B cell (primary cell): ENCODE data around the gene COX6B1. TPM values are rescaled to one million over a fixed set of nuclear protein-coding genes. Genes with fewer than 3 reads are reported as not detected.

Experiments
- ATAC-seq: fragments of 200-7000 bp; cut with Tn5 transposase; one replicate; pipeline ENCODE4 v1.10.0; 2021; ENCODE audit warnings: low read depth, mild to moderate bottlenecking, moderate number of reproducible peaks, moderate library complexity
- CTCF ChIA-PET: fragments of 350-600 bp; sonication (Branson Sonifier 250); formaldehyde crosslinking; loops from one replicate; lab custom pipeline; 2021; ENCODE audit warnings: antibody characterized with exemption, inconsistent platforms; lab: Charles Lee
- POLR2A ChIA-PET: fragments of 350-600 bp; sonication (Branson Sonifier 250); formaldehyde crosslinking; loops from one replicate; lab custom pipeline; 2021; ENCODE audit warnings: antibody characterized with exemption; lab: Charles Lee
- DNase-seq: peaks from one replicate; pipeline ENCODE4 v3.0.0; 2013
- H2AFZ ChIP-seq: 2 replicates; pipeline ENCODE4 v1.6.1; 2012; ENCODE audit warnings: mild to moderate bottlenecking, low read depth, low read length; ENCODE audit not compliant: insufficient read depth, poor library complexity, severe bottlenecking
- H3K27ac ChIP-seq, 2 donors: 1 replicate in 1 of 2; 2 replicates in 1 of 2; pipeline ENCODE4 v1.5.1; 2012 to 2013; ENCODE audit warnings: low read length in 2 of 2, mild to moderate bottlenecking in 2 of 2, moderate library complexity in 1 of 2
- H3K27me3 ChIP-seq, 4 experiments: fragments of 200-600 bp in 1 of 4; sonication (generic) in 1 of 4; replicated peaks in 1 of 4; 1 replicate in 2 of 4; 2 replicates in 2 of 4; pipeline versions ENCODE4 v1.6.1 to v1.7.0; 2013 to 2016; ENCODE audit warnings: low read length in 3 of 4, mild to moderate bottlenecking in 2 of 4, mixed read lengths in 1 of 4, moderate library complexity in 1 of 4; ENCODE audit not compliant: insufficient read depth in 4 of 4, control insufficient read depth in 3 of 4; ENCODE audit errors: control extremely low read depth in 1 of 4
- H3K36me3 ChIP-seq, 2 experiments: replicated peaks in 1 of 2; 1 replicate in 1 of 2; 2 replicates in 1 of 2; pipeline versions ENCODE4 v1.6.1 to v1.7.1; 2013; ENCODE audit warnings: low read length in 1 of 2; ENCODE audit not compliant: insufficient read depth in 2 of 2, control insufficient read depth in 1 of 2; ENCODE audit errors: control extremely low read depth in 1 of 2, extremely low read depth in 1 of 2
- H3K4me1 ChIP-seq, 2 donors: fragments of 200-600 bp in 1 of 2; sonication (generic) in 1 of 2; 1 replicate in 1 of 2; 2 replicates in 1 of 2; pipeline versions ENCODE4 v1.5.1 to v1.6.1; 2013 to 2017; ENCODE audit warnings: low read length in 2 of 2; ENCODE audit not compliant: control insufficient read depth in 2 of 2, insufficient read depth in 2 of 2
- H3K4me2 ChIP-seq: replicated peaks from 2 replicates; pipeline ENCODE3; 2012; ENCODE audit warnings: mild to moderate bottlenecking, low read depth, low read length; ENCODE audit not compliant: poor library complexity, severe bottlenecking
- H3K4me3 ChIP-seq, 5 experiments: fragments of 200-600 bp in 1 of 5; sonication (generic) in 1 of 5; 1 replicate in 3 of 5; 2 replicates in 2 of 5; pipeline versions ENCODE4 v1.5.1 to v1.7.0; 2011 to 2016; ENCODE audit warnings: low read length in 4 of 5, mild to moderate bottlenecking in 4 of 5, low read depth in 2 of 5, control low read depth in 1 of 5, moderate library complexity in 1 of 5; ENCODE audit not compliant: insufficient read depth in 1 of 5; ENCODE audit errors: control extremely low read depth in 1 of 5, extremely low read depth in 1 of 5
- H3K79me2 ChIP-seq: fragments of 200-600 bp; sonication (generic); one replicate; pipeline ENCODE4 v1.6.0; 2016; ENCODE audit warnings: low read length; ENCODE audit not compliant: control insufficient read depth, insufficient read depth
- H3K9ac ChIP-seq: fragments of 200-600 bp; sonication (generic); 2 replicates; pipeline ENCODE4 v1.6.1; 2017; ENCODE audit warnings: mild to moderate bottlenecking, low read length, moderate library complexity
- H3K9me3 ChIP-seq, 3 donors: one replicate each; pipeline versions ENCODE4 v1.6.1 to v1.7.1; 2013; ENCODE audit warnings: low read length in 2 of 3; ENCODE audit not compliant: control insufficient read depth in 2 of 3, insufficient read depth in 1 of 3; ENCODE audit errors: control extremely low read depth in 1 of 3
- H4K20me1 ChIP-seq: 2 replicates; pipeline ENCODE4 v1.6.0; 2012; ENCODE audit warnings: mild to moderate bottlenecking, low read length; ENCODE audit not compliant: insufficient read depth, control insufficient read depth, poor library complexity, severe bottlenecking
- H3K27ac Mint-ChIP-seq: one replicate; pipeline ENCODE4 v1.8.0; 2021; ENCODE audit warnings: mixed read lengths
- H3K27me3 Mint-ChIP-seq: one replicate; pipeline ENCODE4 v1.8.0; 2021; ENCODE audit warnings: mixed read lengths
- H3K4me1 Mint-ChIP-seq: one replicate; pipeline ENCODE4 v1.8.0; 2021; ENCODE audit warnings: mixed read lengths
- H3K4me3 Mint-ChIP-seq: one replicate; pipeline ENCODE4 v1.8.0; 2021; ENCODE audit warnings: mixed read lengths
- H3K9me3 Mint-ChIP-seq: one replicate; pipeline ENCODE4 v1.8.0; 2022; ENCODE audit warnings: mixed read lengths; ENCODE audit not compliant: insufficient read depth
- EZH2 ChIP-seq: IDR thresholded peaks from 2 replicates; pipeline ENCODE4 v1.6.1; 2012; ENCODE audit warnings: borderline replicate concordance, low read depth, mild to moderate bottlenecking, moderate library complexity, low read length; ENCODE audit not compliant: insufficient read depth, poor library complexity, severe bottlenecking
- WGBS: methylation state at CpG from one replicate; pipeline ENCODE4 v1.1.5; 2013; ENCODE audit warnings: missing lambda C conversion rate; ENCODE audit not compliant: insufficient coverage; 5-methylcytosine and 5-hydroxymethylcytosine counted together
- intact Hi-C: fragments of 100-400 bp; cut with micrococcal nuclease; formaldehyde crosslinking; loops from one replicate; pipeline ENCODE4 v1.10.0; 2022
- polyA plus RNA-seq: library from polyadenylated mRNA; depleted of rRNA; stranded (reverse); fragments of >200 nt; gene quantifications from 2 replicates; pipeline ENCODE4 v1.2.3, GENCODE V29; 2012
- total RNA-seq, 2 donors: library from RNA; stranded (reverse); fragments of 120-200 nt in 1 of 2; gene quantifications; 1 replicate in 1 of 2; 2 replicates in 1 of 2; pipeline versions ENCODE4 v1.2.3 to v1.2.4, GENCODE V29; 2013 to 2022
- TF ChIP-seq, protein P1 (sequence below): fragments of 200-600 bp; IDR thresholded peaks from one replicate; pipeline ENCODE4 v1.8.0; 2022; ENCODE audit warnings: antibody characterized with exemption, mild to moderate bottlenecking

COX6B1 gene
- total and polyA plus RNA-seq, 2 donors (not counting 1 experiment from before 2014, with no cell fraction given): 215 to 387 TPM

DNA sequence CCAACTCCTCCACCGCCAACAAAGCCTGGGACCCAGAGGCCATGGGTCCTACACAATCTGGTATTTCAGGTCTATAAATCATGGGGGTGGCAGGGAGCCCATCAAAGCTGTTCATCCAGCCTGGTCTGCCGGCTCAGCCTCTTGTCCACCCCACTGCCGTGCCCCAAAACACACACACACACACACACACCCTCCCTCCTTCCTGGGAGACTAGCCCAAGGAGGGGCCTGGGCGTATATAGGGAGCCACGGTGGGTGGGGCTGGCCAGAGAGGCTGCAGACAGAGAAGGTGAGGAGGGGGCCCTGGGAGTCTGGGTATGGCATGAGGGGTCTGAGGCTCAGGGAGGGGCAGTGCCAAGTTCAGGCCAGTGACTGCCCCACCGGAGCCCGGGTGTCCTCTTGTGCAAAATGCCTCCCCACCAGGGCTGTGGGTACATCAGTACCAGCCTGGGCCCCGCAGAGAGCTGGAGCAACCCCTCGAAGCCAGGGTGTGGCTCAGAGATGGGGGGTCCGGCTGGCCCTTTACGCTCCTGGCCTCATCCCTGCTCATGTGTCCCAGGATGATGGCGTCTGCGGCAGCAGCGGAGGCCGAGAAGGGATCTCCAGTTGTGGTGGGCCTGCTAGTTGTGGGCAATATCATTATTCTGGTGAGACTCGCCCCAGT lies 18.3 kb downstream of the COX6B1 start, which contains the start of gene UPK1A:
Gene UPK1A (plus strand): TSS at position 267 of the 663 bp plus-strand sequence. CDS start 296 bp downstream, at position 563.
- no peaks in the 10 kb centered on the region for H3K4me1 ChIP-seq

GRCh38 chr19:35669566-35669965 lies 21.4 kb downstream of the COX6B1 start:
- Mint-ChIP-seq H3K27me3 (peaks cover 26% of the 10 kb centered on the region), H3K27ac (no peak overlapping the region), H3K9me3 (no peaks in the 10 kb centered on the region), H3K4me3 (no peak overlapping the region), H3K4me1 (peaks cover 7% of the 10 kb centered on the region)
- Histone ChIP-seq H3K4me2 (no peak overlapping the region), H3K4me1 (peaks cover 8 to 9% of the 10 kb centered on the region in 2 donors), H3K4me3 (no peak overlapping the region), H3K9me3 (peaks cover 0 to 11% (median 0%) of the 10 kb centered on the region in 3 donors), H3K27ac (no peak overlapping the region), H2AFZ (no peak overlapping the region), H3K9ac (no peak overlapping the region), H4K20me1 (no peaks in the 10 kb centered on the region), H3K79me2 (no peaks in the 10 kb centered on the region), H3K27me3 (peaks cover 0 to 34% (median 13%) of the 10 kb centered on the region in 4 experiments), H3K36me3 (peaks cover 0 to 9% of the 10 kb centered on the region in 2 experiments)
- ChIA-PET POLR2A (no interaction called here), CTCF (no interaction called here)
- no peak for ATAC-seq
- no peak for TF ChIP-seq EZH2
- TF ChIP-seq, protein P1, sequence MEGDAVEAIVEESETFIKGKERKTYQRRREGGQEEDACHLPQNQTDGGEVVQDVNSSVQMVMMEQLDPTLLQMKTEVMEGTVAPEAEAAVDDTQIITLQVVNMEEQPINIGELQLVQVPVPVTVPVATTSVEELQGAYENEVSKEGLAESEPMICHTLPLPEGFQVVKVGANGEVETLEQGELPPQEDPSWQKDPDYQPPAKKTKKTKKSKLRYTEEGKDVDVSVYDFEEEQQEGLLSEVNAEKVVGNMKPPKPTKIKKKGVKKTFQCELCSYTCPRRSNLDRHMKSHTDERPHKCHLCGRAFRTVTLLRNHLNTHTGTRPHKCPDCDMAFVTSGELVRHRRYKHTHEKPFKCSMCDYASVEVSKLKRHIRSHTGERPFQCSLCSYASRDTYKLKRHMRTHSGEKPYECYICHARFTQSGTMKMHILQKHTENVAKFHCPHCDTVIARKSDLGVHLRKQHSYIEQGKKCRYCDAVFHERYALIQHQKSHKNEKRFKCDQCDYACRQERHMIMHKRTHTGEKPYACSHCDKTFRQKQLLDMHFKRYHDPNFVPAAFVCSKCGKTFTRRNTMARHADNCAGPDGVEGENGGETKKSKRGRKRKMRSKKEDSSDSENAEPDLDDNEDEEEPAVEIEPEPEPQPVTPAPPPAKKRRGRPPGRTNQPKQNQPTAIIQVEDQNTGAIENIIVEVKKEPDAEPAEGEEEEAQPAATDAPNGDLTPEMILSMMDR: no peak
- 95% methylated on average over 6 of the region's 6 CpGs for WGBS
- no peak for DNase-seq
- intact Hi-C loops: no loop called here

More for the DNA sequence above, 18.3 kb downstream of the COX6B1 start, which contains the start of gene UPK1A:
- Mint-ChIP-seq H3K4me1 (no peaks in the 10 kb centered on the region), H3K27ac (no peak within 1 kb of the TSS), H3K9me3 (no peaks in the 10 kb centered on the region), H3K27me3 (peaks cover 11% of the 10 kb centered on the region), H3K4me3 (no peak within 1 kb of the TSS)
- intact Hi-C loops: no loop called here
- H4K20me1 ChIP-seq: no peaks in the 10 kb centered on the region
- ATAC-seq (no peak), DNase-seq (no peak)
- peaks cover 4% of the 10 kb centered on the region for H3K79me2 ChIP-seq
- H3K27me3 ChIP-seq: peaks cover 0 to 12% (median 2%) of the 10 kb centered on the region in 4 experiments
- H3K4me3 ChIP-seq: no peak within 1 kb of the TSS
- no peak for TF ChIP-seq EZH2
- TF ChIP-seq, protein P1: no peak
- H3K9me3 ChIP-seq: no peaks in the 10 kb centered on the region
- no peak within 1 kb of the TSS for H2AFZ ChIP-seq
- H3K27ac ChIP-seq: no peak within 1 kb of the TSS
- POLR2A ChIA-PET: interaction anchor here (1.2 kb wide), 1 partner anchor 22 kb away, joined by 3 read pairs; no protein-coding TSS in a partner anchor
- CTCF ChIA-PET: no interaction called here
- H3K4me2 ChIP-seq: no peak within 1 kb of the TSS
- H3K9ac ChIP-seq: no peak within 1 kb of the TSS
- WGBS: 77% methylated on average over 12 of the region's 16 CpGs
- H3K36me3 ChIP-seq: peaks cover 0 to 26% of the 10 kb centered on the region in 2 experiments
